H9 (cell line): ENCODE results near the gene KIF2C. TPM values are rescaled to one million over a fixed set of nuclear protein-coding genes. Genes with fewer than 3 reads are reported as not detected.

Source experiments
- DNase-seq: peaks from one replicate; pipeline ENCODE4 v3.0.0-alpha.2; 2017
- H2AFZ ChIP-seq: one replicate; pipeline ENCODE4 v1.6.1; 2013; ENCODE audit warnings: mild to moderate bottlenecking, low read length, control low read depth, moderate library complexity
- H2AK5ac ChIP-seq: 2 replicates; pipeline ENCODE4 v1.6.1; 2013; ENCODE audit warnings: low read length, control low read depth, mixed read lengths; ENCODE audit not compliant: insufficient read length
- H2BK120ac ChIP-seq: one replicate; pipeline ENCODE4 v1.6.1; 2013; ENCODE audit warnings: low read depth, mild to moderate bottlenecking, low read length, control low read depth, inconsistent platforms; ENCODE audit not compliant: poor library complexity, severe bottlenecking
- H2BK12ac ChIP-seq: 2 replicates; pipeline ENCODE4 v1.6.1; 2013; ENCODE audit warnings: low read length, control low read depth, mixed read lengths, low read depth; ENCODE audit not compliant: insufficient read length
- H2BK15ac ChIP-seq: 2 replicates; pipeline ENCODE4 v1.6.1; 2013; ENCODE audit warnings: low read depth, low read length, control low read depth
- H2BK20ac ChIP-seq: one replicate; pipeline ENCODE4 v1.6.1; 2013; ENCODE audit warnings: low read depth, mild to moderate bottlenecking, low read length, control low read depth, inconsistent platforms; ENCODE audit not compliant: poor library complexity, severe bottlenecking
- H2BK5ac ChIP-seq: 2 replicates; pipeline ENCODE4 v1.6.1; 2013; ENCODE audit warnings: low read length, control low read depth, mixed read lengths; ENCODE audit not compliant: insufficient read length
- H3K14ac ChIP-seq: 2 replicates; pipeline ENCODE4 v1.6.1; 2013; ENCODE audit warnings: low read length, control low read depth; ENCODE audit not compliant: insufficient read depth
- H3K18ac ChIP-seq: 2 replicates; pipeline ENCODE4 v1.6.1; 2013; ENCODE audit warnings: low read depth, mild to moderate bottlenecking, mixed read lengths, low read length, control low read depth; ENCODE audit not compliant: insufficient read length
- H3K23ac ChIP-seq: 2 replicates; pipeline ENCODE4 v1.6.1; 2013; ENCODE audit warnings: low read length, control low read depth, mixed read lengths, low read depth; ENCODE audit not compliant: insufficient read length
- H3K23me2 ChIP-seq: 2 replicates; pipeline ENCODE4 v1.6.1; 2013; ENCODE audit warnings: low read depth, mild to moderate bottlenecking, mixed read lengths, low read length, control low read depth; ENCODE audit not compliant: insufficient read length, poor library complexity, severe bottlenecking
- H3K27ac ChIP-seq: 2 replicates; pipeline ENCODE4 v1.5.1; 2013; ENCODE audit warnings: low read length, control low read depth, mixed read lengths, low read depth; ENCODE audit not compliant: insufficient read length
- H3K27me3 ChIP-seq: 2 replicates; pipeline ENCODE4 v1.6.1; 2013; ENCODE audit warnings: low read length, control low read depth, inconsistent platforms; ENCODE audit not compliant: insufficient read depth
- H3K4ac ChIP-seq: 2 replicates; pipeline ENCODE4 v1.6.1; 2013; ENCODE audit warnings: low read depth, mild to moderate bottlenecking, control low read depth, inconsistent platforms, low read length, moderate library complexity
- H3K4me1 ChIP-seq: 2 replicates; pipeline ENCODE4 v1.6.1; 2013; ENCODE audit warnings: low read length, control low read depth, inconsistent platforms; ENCODE audit not compliant: insufficient read depth
- H3K4me2 ChIP-seq: 2 replicates; pipeline ENCODE4 v1.6.1; 2013; ENCODE audit warnings: low read length, control low read depth, mixed read lengths; ENCODE audit not compliant: insufficient read length, insufficient read depth
- H3K56ac ChIP-seq: 2 replicates; pipeline ENCODE4 v1.6.1; 2013; ENCODE audit warnings: low read depth, mild to moderate bottlenecking, mixed read lengths, low read length, control low read depth; ENCODE audit not compliant: insufficient read length
- H3K79me1 ChIP-seq: 2 replicates; pipeline ENCODE4 v1.6.1; 2013; ENCODE audit warnings: low read depth, mild to moderate bottlenecking, moderate library complexity, low read length, control low read depth, inconsistent platforms; ENCODE audit not compliant: insufficient read depth, poor library complexity, severe bottlenecking
- H3K79me2 ChIP-seq: 2 replicates; pipeline ENCODE4 v1.6.1; 2013; ENCODE audit warnings: low read length, control low read depth, inconsistent platforms; ENCODE audit not compliant: insufficient read depth
- H3K9ac ChIP-seq: 2 replicates; pipeline ENCODE4 v1.6.1; 2013; ENCODE audit warnings: low read length, control low read depth, mixed read lengths; ENCODE audit not compliant: insufficient read length; ENCODE audit errors: extremely low read depth
- H3K9me3 ChIP-seq: one replicate; pipeline ENCODE4 v1.6.1; 2013; ENCODE audit warnings: low read depth, low read length, inconsistent platforms; ENCODE audit not compliant: control insufficient read depth
- H3T11ph ChIP-seq: one replicate; pipeline ENCODE4 v1.6.1; 2013; ENCODE audit warnings: mild to moderate bottlenecking, low read length, control low read depth, inconsistent platforms
- H4K20me1 ChIP-seq: one replicate; pipeline ENCODE4 v1.6.1; 2013; ENCODE audit not compliant: control insufficient read depth, insufficient read length, insufficient read depth
- H4K5ac ChIP-seq: 2 replicates; pipeline ENCODE4 v1.6.1; 2013; ENCODE audit warnings: low read depth, mild to moderate bottlenecking, mixed read lengths, low read length, control low read depth; ENCODE audit not compliant: insufficient read length
- H4K8ac ChIP-seq: replicated peaks from 2 replicates; pipeline ENCODE4 v1.6.1; 2013; ENCODE audit warnings: low read length, control low read depth, mixed read lengths, low read depth; ENCODE audit not compliant: insufficient read length
- H4K91ac ChIP-seq: 2 replicates; pipeline ENCODE4 v1.6.1; 2013; ENCODE audit warnings: low read depth, mild to moderate bottlenecking, moderate library complexity, mixed read lengths, low read length, control low read depth; ENCODE audit not compliant: insufficient read length
- H3K27ac Mint-ChIP-seq, 3 experiments: 2 replicates in 2 of 3; 3 replicates in 1 of 3; pipeline ENCODE4 v1.8.0; 2020 to 2021; ENCODE audit warnings: mixed read lengths in 3 of 3, mild to moderate bottlenecking in 1 of 3, moderate library complexity in 1 of 3
- H3K27me3 Mint-ChIP-seq: 2 replicates; pipeline ENCODE4 v1.8.0; 2021; ENCODE audit warnings: low read depth, mild to moderate bottlenecking, moderate library complexity, mixed read lengths
- H3K36me3 Mint-ChIP-seq, 3 experiments: 2 replicates in 2 of 3; 3 replicates in 1 of 3; pipeline ENCODE4 v1.8.0; 2020 to 2021; ENCODE audit warnings: low read depth in 3 of 3, mixed read lengths in 3 of 3; ENCODE audit not compliant: insufficient read depth in 1 of 3
- H3K4me1 Mint-ChIP-seq, 2 experiments: 2 replicates each; pipeline ENCODE4 v1.8.0; 2020; ENCODE audit warnings: mixed read lengths in 2 of 2
- H3K4me3 Mint-ChIP-seq, 2 experiments: 2 replicates in 1 of 2; 3 replicates in 1 of 2; pipeline ENCODE4 v1.8.0; 2020 to 2021; ENCODE audit warnings: mild to moderate bottlenecking in 2 of 2, mixed read lengths in 2 of 2, moderate library complexity in 1 of 2
- H3K9me3 Mint-ChIP-seq, 2 experiments: 2 replicates in 1 of 2; 3 replicates in 1 of 2; pipeline ENCODE4 v1.8.0; 2020; ENCODE audit warnings: mild to moderate bottlenecking in 2 of 2, mixed read lengths in 2 of 2, moderate library complexity in 1 of 2
- CTCF ChIP-seq: fragments of 200-600 bp; sonication (generic); conservative IDR thresholded peaks from 3 replicates; pipeline ENCODE4 v1.8.0; 2021; ENCODE audit warnings: antibody characterized with exemption, mild to moderate bottlenecking
- WGBS: extraction: QIAGEN DNeasy Blood & Tissue Kit; methylation state at CpG from one replicate; pipeline ENCODE4 v1.1.7; 2013; ENCODE audit warnings: missing lambda C conversion rate, low lambda C conversion rate, mixed read lengths; ENCODE audit not compliant: insufficient read length; ENCODE audit errors: extremely low coverage; 5-methylcytosine and 5-hydroxymethylcytosine counted together
- total RNA-seq: library from RNA; stranded (reverse); gene quantifications from 2 replicates; pipeline ENCODE4 v1.2.1, GENCODE V29; 2021

Gene KIF2C
- total RNA-seq, 1 experiment from 2014 or later: 73.1 TPM

- H2AFZ ChIP-seq: no peak overlapping the region
- H3K9ac ChIP-seq: no peak overlapping the region
- Mint-ChIP-seq H3K36me3 (no peaks in the 10 kb centered on the region), H3K4me1 (peaks cover 14 to 21% of the 10 kb centered on the region in 2 experiments), H3K9me3 (peaks cover 0 to 2% of the 10 kb centered on the region in 2 experiments; a peak in 1 of 5 replicates), H3K27ac (peak overlapping the region in 1 of 3 experiments; percentile 81; a peak in 1 of 7 replicates), H3K4me3 (peak overlapping the region in 1 of 2 experiments; percentile 54; a peak in 1 of 5 replicates), H3K27me3 (peaks cover 1% of the 10 kb centered on the region)
- no peak overlapping the region for H4K8ac ChIP-seq
- no peak overlapping the region for H4K5ac ChIP-seq
- H3K79me1 ChIP-seq: no peaks in the 10 kb centered on the region
- no peak overlapping the region for H3K56ac ChIP-seq
- WGBS: no CpG with 5 or more reads among the region's 27 CpGs
- no peak overlapping the region for H3K27ac ChIP-seq
- H4K20me1 ChIP-seq: no peaks in the 10 kb centered on the region
- no peak overlapping the region for H3K4me2 ChIP-seq
- H3K79me2 ChIP-seq: no peaks in the 10 kb centered on the region
- no peak overlapping the region for H3K23ac ChIP-seq
- H3K14ac ChIP-seq: no peak overlapping the region; the same call in 1 of the 2 replicates
- no peaks in the 10 kb centered on the region for H3K23me2 ChIP-seq
- no peaks in the 10 kb centered on the region for H3K27me3 ChIP-seq
- no peak overlapping the region for H2BK15ac ChIP-seq
- no peak overlapping the region for H2AK5ac ChIP-seq
- no peak overlapping the region for H2BK120ac ChIP-seq
- DNase-seq: no peak
- no peak overlapping the region for H2BK5ac ChIP-seq
- H3K4me1 ChIP-seq: no peaks in the 10 kb centered on the region
- no peak overlapping the region for H2BK12ac ChIP-seq
- no peak overlapping the region for H2BK20ac ChIP-seq
- H3K9me3 ChIP-seq: no peaks in the 10 kb centered on the region
- H3K18ac ChIP-seq: peak overlapping the region; percentile 35
- H4K91ac ChIP-seq: no peak overlapping the region
- no peak overlapping the region for H3T11ph ChIP-seq
- H3K4ac ChIP-seq: no peak overlapping the region
- TF ChIP-seq CTCF: no peak
Measured at GRCh38 chr1:44724955-44725698, 14.5 kb upstream of the KIF2C start.
